ENCODE data around the gene SLC16A12. TPM values are rescaled to one million over a fixed set of nuclear protein-coding genes. Genes with fewer than 3 reads are reported as not detected.
A peak's percentile ranks its signal among the peaks of the same experiment; 100 is the strongest.
"Not testable (repeated sequence)": the region's sequence is repeated elsewhere in the genome, so short reads cannot be mapped to it uniquely, and the experiment has no call there.

Gene SLC16A12
- total and polyA plus RNA-seq, 10 donors: 0.02 to 0.19 (median 0.12) TPM; not detected in 5

GRCh38 chr10:89534826-89535166 lies 598 bp downstream of the SLC16A12 start:
- Histone ChIP-seq H3K36me3 (no peaks in the 10 kb centered on the region), H3K4me3 (peak overlapping the region in 3 of 8 donors; percentile 7 to 61 (median 40)), H3K9me3 (no peaks in the 10 kb centered on the region), H3K27ac (no peak overlapping the region), H3K4me1 (peaks cover 3 to 21% (median 14%) of the 10 kb centered on the region in 6 donors), H3K27me3 (replicated peaks in 1 of 7) (peaks cover 0 to 85% (median 48%) of the 10 kb centered on the region in 7 donors)
- intact Hi-C loops (cut with DNase I; ENCODE audit: low total_unique reads): no loop called here
- TF ChIP-seq POLR2AphosphoS5 (IDR thresholded peaks at IDR 0.05) (no peak), CTCF (IDR thresholded peaks at IDR 0.05 in 8 of 11, conservative IDR thresholded peaks at IDR 0.05 in 3 of 11) (no peak), POLR2A (IDR thresholded peaks at IDR 0.05) (no peak)
- WGBS, 5 donors: 20 to 31% (median 24%) methylated on average over 8 of the region's 8 CpGs
- DNase-seq: no peak

GRCh38 chr10:89532476-89532875 lies 2.9 kb downstream of the SLC16A12 start:
- 82 to 90% (median 87%) methylated on average over 3 of the region's 3 CpGs for WGBS, 5 donors
- H3K4me1 ChIP-seq: peaks cover 3 to 21% (median 14%) of the 10 kb centered on the region in 6 donors
- peaks cover 0 to 80% (median 48%) of the 10 kb centered on the region in 7 donors for H3K27me3 ChIP-seq (replicated peaks in 1 of 7)
- H3K4me3 ChIP-seq: no peak overlapping the region
- DNase-seq: no peak
- H3K9me3 ChIP-seq: no peaks in the 10 kb centered on the region
- no peak for TF ChIP-seq CTCF (IDR thresholded peaks at IDR 0.05 in 8 of 11, conservative IDR thresholded peaks at IDR 0.05 in 3 of 11)
- TF ChIP-seq POLR2AphosphoS5 (IDR thresholded peaks at IDR 0.05): no peak
- no peak for TF ChIP-seq POLR2A (IDR thresholded peaks at IDR 0.05)
- no peaks in the 10 kb centered on the region for H3K36me3 ChIP-seq
- intact Hi-C loops (cut with DNase I; ENCODE audit: low total_unique reads): no loop called here
- H3K27ac ChIP-seq: no peak overlapping the region

GRCh38 chr10:89531359-89531758 lies 4.0 kb downstream of the SLC16A12 start:
- intact Hi-C loops (cut with DNase I; ENCODE audit: low total_unique reads): no loop called here
- 39 to 78% (median 67%) methylated on average over 3 of the region's 3 CpGs for WGBS, 5 donors
- Histone ChIP-seq H3K27me3 (replicated peaks in 1 of 7) (peaks cover 0 to 76% (median 43%) of the 10 kb centered on the region in 7 donors), H3K27ac (no peak overlapping the region), H3K36me3 (no peaks in the 10 kb centered on the region), H3K9me3 (no peaks in the 10 kb centered on the region), H3K4me3 (no peak overlapping the region), H3K4me1 (peaks cover 3 to 21% (median 14%) of the 10 kb centered on the region in 6 donors)
- TF ChIP-seq CTCF (IDR thresholded peaks at IDR 0.05 in 8 of 11, conservative IDR thresholded peaks at IDR 0.05 in 3 of 11) (no peak), POLR2A (IDR thresholded peaks at IDR 0.05) (no peak), POLR2AphosphoS5 (IDR thresholded peaks at IDR 0.05) (no peak)
- no peak for DNase-seq

GRCh38 chr10:89529711-89530110 lies 5.7 kb downstream of the SLC16A12 start:
- peaks cover 0 to 60% (median 29%) of the 10 kb centered on the region in 7 donors for H3K27me3 ChIP-seq (replicated peaks in 1 of 7)
- H3K27ac ChIP-seq; H3K36me3 ChIP-seq; DNase-seq; H3K9me3 ChIP-seq; H3K4me3 ChIP-seq; intact Hi-C loops (cut with DNase I; ENCODE audit: low total_unique reads); H3K4me1 ChIP-seq: not testable (repeated sequence)
- 90 to 95% (median 92%) methylated on average over 6 of the region's 6 CpGs for WGBS, 5 donors

GRCh38 chr10:89526358-89526757 lies 9.0 kb downstream of the SLC16A12 start:
- no peak for TF ChIP-seq POLR2A (IDR thresholded peaks at IDR 0.05)
- TF ChIP-seq CTCF (IDR thresholded peaks at IDR 0.05 in 8 of 11, conservative IDR thresholded peaks at IDR 0.05 in 3 of 11): no peak
- no peak for TF ChIP-seq POLR2AphosphoS5 (IDR thresholded peaks at IDR 0.05)
- Histone ChIP-seq H3K27ac (no peak overlapping the region), H3K27me3 (replicated peaks in 1 of 7) (peaks cover 0 to 27% (median 1%) of the 10 kb centered on the region in 7 donors), H3K4me1 (no peaks in the 10 kb centered on the region), H3K36me3 (no peaks in the 10 kb centered on the region), H3K4me3 (no peak overlapping the region), H3K9me3 (no peaks in the 10 kb centered on the region)
- WGBS, 5 donors: 74 to 85% (median 81%) methylated on average over 4 of the region's 4 CpGs
- no peak for DNase-seq
- intact Hi-C loops (cut with DNase I; ENCODE audit: low total_unique reads): no loop called here

All from spleen (tissue), 11 donors.